ENCODE measurements around the gene ARHGAP25.
"Not testable (repeated sequence)": the region's sequence is repeated elsewhere in the genome, so short reads cannot be mapped to it uniquely, and the experiment has no call there.

ARHGAP25 gene

DNA sequence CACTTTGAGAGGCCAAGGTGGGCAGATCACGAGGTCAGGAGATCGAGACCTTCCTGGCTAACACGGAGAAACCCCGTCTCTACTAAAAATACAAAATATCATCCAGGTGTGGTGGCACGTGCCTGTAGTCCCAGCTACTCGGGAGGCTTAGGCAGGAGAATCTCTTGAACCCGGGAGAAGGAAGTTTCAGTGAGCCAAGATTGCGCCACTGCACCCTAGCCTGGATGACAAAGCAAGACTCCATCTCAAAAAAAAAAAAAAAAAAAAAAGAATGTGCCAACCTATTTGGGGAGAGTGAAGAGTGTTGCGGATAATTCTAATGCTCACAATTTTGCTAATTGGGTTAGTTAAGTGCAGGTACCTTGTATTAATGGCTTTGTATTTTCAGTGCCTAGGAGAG, 67.5 kb downstream of the ARHGAP25 start:
- not testable (repeated sequence) for DNase-seq

DNA sequence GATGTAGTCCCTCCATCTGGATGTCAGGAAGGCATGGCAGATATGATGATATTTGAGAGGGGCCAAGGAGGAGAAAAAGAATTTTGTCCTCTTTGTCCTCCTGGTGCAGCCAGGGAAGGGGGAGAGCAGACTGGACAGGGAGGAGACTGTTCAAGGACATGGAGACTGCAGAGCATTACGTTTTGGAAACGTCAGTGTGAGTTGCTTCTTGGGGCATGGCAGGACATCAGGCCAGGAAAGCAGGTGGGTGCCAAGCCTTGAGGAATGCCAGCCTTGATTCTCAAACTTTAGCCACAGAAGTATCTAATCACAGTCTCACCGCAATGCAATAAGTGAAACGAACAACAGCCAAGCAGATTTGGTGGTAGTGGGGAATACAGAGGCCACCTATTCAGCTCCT, 70.4 kb downstream of the ARHGAP25 start:
- DNase-seq: no peak

DNA sequence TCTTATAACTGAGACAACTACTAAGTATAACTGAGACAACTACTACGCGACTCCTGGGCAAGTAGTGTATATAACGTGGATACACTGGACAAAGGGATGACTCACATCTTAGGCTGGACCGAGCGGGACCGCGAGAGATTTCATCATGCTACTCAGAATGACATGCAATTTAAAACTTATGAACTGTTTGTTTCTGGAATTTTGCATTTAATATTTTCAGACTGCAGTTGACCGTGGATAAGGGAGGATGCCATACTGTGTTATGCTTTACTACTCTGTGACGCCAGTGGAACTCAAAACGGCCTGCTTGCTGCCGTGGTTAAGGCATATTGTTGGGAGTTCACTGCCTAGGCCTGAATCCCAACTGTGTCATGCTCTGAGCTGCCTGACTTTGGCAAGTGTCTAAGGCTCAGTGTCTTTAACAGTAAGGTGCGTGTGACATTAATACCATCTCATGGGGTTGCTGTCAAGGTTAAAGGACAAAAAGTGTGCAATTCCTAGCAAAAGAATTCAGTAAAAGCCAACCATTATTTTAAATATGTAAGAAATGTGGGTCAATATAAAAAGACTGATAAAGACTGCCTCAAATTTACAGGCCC, 72.0 kb downstream of the ARHGAP25 start:
- DNase-seq: no peak

DNA sequence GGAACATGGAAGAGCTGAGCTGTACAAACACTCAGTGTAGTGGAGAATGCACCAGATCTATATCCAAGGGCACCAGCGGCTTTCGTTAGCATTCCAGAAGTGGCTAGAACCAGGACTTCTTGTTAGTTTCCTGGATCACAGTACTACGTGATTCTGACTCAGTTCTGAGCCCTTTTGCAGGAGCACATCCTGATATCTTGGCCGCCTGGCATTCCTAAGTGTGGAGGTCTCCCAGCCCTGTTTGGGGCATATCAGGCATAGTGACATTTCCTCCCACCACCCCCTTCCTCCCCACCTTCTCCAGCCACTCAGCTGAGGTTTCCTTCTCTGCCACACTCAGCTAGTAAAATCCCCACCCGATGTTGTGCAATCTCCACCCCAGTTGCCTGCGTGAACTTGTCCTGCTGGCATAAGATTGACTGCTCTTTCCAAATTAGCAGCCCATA, 73.2 kb downstream of the ARHGAP25 start:
- DNase-seq: peak; percentile 25

DNA sequence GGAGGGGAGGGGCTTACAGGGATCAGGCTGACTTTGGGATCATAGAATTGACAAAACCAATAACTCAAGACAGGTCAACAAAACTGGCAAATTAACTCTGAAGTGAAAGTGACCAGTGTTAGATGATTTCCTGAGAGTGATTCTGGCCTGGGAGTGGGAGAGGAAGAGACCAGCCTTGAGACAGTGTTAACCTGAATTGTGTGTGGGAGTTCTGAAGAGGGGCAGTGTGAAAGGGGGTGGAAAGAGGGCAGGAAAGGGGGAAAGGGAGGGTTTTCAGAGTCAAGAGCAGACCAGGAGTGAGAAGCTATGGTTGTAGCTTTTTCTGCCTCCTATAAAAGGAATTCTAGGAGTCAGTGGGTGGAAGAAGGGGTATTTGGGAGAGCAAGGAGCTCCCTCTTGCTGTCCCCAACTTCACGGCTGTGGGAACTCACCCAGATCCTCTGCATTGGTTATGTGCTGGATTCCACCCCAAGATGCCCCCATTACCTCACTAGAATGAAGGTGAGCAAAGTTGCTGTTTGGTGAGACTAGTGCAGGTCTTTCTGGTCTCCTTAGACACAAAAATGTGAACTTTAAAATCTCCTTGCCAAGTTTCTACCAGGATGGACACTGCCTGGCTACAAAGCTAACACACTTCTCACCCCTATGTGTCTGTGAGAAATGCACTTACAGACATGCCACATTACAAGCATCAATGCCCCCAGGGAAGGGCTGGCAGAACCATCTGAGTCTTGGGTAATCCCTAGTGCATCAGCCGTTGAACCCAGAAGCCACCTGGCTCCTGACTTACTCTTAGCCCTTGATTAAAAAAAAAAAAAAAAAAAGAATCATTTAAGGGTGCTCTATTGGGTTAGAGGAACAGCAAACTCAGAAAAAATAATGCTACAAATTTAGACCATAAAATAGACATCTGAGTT, 75.0 kb downstream of the ARHGAP25 start:
- DNase-seq: no peak

DNA sequence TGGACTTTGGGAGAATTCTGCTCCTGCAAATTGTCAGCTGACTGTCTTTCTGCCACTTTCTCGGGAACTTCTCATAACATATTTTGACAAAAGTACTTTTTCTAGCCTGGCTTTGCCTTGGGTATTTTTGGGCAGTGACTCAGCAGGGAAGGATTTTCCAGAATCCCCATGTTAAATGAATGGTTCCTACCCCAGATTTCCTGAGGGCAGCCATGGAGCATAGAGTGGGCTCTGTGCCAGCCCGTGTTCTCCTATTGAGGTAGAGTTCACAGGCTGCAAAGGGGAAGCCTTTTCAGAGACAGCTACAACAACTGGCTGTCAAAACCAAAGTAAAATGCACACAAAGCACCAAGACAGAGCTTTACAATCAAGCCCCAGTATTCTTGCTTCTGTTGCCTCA, 76.8 kb downstream of the ARHGAP25 start:
- no peak for DNase-seq

DNA sequence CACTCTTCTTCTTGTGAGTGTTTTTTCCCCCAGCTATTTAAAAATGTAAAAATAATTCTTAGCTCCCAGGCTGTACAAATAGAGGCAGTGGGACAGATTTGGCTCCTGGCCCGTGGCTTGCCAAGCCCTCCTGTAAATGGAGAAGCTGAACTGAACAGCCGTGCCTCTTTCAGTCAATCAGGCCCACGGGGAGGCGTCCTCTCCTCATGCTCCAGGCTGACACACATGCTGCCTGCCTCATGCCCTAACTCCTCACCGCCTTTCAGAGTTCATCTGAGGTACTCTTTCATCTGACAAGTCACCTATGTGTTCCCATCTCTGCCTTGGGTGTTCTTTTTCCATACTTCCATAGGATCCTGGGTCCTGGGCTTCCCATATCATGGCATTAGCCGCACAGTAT, 77.6 kb downstream of the ARHGAP25 start:
- no peak for DNase-seq

DNA sequence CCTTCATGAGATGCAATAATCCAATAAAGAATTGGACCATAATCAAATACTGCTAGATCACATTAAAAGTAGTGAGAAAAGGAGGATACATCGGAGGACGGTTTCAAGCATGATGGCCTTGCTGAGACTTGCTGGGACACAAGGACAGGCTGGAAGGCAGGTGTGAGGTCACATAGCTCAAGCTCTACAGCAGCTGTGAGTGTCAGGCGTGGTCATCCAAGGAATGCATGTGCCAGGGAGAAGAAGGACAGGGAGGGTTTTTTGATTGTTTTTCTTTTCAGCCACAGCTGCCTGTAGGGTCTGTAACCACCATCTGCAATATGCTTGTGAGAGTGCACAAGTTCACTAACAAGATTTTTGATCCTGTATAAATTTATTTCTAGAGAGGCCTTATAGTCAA, 79.0 kb downstream of the ARHGAP25 start:
- DNase-seq: no peak

DNA sequence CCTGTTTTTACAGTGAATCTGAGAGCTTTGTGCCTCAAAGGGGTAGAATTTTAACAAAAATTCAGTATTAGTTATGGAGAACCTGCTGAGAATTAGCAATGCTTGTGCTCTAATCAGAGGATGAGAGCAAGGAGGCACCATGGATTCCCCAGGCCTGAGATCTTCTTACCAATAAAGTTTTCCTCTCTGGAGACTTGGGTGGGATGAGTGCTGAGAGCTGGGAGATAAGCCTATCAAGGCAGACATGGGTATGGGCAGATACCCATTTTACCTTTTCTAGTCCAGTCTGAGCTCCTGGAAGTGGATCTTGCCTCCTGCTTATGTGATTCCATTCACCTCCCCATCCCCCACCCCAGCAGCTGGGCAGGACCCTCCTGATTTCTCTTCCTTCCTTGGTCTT, 82.7 kb downstream of the ARHGAP25 start:
- DNase-seq: no peak

DNA sequence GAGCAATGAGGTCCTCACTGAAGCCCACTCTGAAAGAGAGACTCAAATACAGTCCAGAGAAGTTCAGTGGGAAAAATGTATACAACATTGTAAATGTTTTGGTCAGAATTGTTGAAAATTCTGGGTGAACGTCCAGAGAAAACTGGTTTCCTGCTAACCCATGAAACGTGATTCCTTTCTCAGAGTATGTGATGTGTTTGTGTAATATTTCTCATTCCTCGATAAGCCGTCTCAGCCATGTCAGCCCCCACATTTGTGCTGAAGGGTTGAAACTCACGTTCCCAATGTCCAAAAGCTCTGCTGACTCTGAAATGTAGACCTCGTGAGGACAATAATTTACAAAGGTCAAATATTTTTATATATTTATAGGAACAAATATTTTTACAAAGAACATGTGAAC, 84.9 kb downstream of the ARHGAP25 start:
- DNase-seq: no peak

DNA sequence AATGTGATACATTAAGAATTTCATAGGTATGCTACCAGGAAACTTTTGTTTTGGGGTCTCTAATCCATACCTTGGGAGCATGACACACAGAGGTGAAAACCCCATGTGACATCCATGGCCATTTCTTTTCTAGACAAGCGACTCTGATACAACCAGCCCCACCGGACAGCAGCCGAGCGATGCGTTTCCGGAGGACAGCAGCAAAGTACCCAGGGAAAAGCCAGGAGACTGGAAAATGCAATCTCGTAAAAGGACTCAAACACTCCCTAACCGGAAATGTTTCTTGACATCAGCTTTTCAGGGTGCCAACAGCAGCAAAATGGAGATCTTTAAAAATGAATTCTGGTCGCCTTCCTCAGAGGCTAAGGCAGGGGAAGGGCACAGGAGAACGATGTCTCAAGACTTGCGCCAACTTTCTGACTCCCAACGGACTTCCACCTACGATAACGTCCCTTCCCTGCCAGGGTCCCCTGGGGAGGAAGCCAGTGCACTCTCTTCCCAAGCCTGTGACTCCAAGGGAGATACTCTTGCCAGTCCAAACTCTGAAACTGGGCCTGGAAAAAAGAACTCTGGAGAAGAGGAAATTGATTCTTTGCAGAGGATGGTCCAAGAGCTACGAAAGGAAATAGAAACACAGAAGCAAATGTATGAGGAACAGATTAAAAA, 87.7 kb downstream of the ARHGAP25 start:
- DNase-seq: no peak

DNA sequence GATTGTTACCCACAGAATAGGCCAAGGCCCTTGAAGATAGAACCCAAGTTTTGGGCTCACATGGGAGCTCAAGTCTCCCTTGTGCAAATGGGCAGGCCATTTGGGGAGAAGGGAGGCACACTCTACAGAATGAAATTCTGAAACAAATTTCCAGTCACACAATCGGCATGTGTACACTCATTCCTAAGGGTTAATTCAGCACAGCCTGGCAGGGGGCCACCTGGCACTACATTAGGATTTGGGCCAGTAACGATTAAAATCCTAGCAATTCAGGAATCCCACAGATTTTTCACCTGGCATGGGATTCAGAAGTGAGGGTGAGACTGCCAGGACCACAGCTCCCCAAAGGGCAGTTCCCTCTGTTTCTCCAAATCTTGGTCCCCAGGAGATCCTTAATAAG, 90.2 kb downstream of the ARHGAP25 start:
- DNase-seq: no peak

DNA sequence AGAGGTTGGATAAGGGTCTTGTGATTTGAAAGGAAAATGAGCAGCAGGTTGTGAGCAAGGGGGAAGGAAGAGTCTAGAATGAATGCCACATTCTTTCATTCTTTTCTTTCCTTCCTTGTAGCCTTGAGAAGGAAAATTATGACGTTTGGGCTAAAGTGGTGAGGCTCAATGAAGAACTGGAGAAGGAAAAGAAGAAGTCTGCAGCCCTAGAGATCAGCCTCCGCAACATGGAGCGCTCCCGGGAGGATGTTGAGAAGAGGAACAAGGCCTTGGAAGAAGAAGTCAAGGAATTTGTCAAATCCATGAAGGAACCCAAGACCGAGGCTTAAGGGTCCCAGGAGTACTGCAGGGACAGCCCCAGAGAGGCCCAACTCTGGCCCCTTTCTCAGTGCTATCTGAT, 91.3 kb downstream of the ARHGAP25 start:
- DNase-seq: no peak

DNA sequence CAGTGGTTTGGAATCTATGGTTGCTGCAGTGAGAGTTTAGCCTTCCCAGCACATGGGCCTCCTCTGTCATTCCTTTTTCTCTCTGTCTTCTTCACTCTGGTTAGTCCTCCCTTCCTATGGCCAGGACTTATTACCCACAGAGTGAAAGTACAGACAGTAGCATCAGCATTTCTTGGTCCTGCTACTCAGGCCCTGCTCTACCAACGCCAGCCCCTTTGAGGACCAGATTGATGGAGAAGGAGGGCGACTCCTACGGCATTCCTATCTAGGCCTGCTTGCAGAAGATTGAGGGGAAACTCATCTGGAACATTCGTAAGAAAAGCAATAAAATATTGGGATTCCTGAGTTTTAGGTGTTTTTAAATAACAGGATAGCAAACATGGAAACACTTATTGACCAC, 93.1 kb downstream of the ARHGAP25 start:
- no peak for DNase-seq

DNA sequence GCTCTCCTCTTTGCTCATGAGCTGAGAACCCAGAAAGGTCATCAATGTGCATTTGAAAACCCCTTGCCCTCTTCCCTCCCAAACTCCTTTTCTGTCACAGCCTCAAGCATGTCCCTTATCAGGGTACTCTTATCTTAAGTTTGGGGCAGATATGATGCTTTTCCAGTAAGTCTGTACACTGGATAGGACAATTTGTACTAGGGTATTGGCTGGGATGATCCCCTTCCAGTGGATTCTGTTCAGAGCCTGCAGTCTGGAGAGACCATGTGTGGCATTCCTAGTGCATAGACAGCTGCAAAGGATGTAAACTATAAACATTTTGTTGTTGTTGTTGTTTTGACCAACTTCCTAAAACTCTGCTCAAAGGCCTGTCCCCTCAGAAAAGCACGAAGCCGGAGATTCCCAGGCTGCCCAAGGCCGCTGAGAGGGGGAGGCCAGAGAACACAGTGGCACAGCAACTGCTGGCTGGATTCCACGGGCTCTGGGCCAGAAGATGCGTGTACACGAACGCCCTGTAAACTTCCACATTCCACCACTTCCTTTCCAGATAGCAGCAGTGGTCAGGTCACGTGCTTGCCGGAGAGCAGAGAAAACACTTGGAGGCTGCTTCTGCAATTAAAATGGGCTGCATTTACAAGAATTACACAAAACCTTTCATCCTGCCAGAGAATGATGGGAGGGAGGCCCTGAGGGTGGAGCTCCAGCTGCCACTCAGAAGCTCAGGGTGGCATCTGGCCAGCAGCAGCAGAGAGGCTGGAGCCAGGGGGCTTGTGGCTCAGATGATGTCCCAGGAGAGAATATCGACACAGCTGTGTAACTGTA, 94.5 kb downstream of the ARHGAP25 start:
- peak; percentile 74 for DNase-seq

DNA sequence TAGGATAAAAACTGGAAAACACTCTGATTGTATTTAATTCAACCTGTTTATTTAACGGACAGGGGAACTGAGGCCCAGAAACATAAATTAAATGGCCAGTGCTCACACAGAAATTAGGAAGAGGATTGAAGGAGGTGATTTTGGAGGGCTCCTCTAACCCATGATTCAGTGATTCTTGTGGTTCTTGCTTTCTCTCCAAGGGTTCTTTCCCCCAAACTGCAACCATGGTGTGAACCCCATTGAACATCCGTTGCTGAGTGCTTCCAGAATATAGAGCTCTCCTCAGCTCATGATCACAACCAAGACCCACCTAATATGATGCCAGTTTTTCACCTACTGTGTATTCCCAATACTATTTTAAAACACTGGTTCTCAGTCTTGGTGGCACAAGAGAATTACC, 95.1 kb downstream of the ARHGAP25 start:
- DNase-seq: peak; percentile 23

DNA sequence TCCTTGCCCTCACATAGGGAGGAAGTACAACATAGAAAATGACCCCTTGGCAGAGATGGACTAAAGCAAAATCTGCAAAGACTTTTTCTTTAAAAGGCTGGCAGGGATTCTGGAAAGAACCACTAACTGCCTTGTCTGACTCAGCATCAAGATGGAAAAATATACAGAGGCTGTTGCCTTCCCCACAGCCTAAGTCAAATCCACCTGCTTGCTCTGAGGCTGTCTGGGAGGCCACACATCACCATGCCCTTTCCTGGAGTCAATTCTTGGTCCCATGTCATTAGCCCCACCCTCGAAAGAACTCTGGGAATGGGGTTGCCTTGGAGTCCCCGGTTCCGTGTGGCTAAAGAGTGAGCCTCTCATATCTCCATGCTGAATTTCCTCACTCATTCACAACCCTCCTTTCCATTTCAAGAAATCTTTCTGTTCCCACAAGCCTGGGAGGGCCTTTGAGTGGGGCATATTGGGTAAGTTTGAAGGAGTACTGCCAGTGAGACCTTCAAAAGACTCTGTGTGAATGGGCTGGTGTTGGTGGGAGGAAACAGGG, 97.1 kb downstream of the ARHGAP25 start:
- DNase-seq: no peak

DNA sequence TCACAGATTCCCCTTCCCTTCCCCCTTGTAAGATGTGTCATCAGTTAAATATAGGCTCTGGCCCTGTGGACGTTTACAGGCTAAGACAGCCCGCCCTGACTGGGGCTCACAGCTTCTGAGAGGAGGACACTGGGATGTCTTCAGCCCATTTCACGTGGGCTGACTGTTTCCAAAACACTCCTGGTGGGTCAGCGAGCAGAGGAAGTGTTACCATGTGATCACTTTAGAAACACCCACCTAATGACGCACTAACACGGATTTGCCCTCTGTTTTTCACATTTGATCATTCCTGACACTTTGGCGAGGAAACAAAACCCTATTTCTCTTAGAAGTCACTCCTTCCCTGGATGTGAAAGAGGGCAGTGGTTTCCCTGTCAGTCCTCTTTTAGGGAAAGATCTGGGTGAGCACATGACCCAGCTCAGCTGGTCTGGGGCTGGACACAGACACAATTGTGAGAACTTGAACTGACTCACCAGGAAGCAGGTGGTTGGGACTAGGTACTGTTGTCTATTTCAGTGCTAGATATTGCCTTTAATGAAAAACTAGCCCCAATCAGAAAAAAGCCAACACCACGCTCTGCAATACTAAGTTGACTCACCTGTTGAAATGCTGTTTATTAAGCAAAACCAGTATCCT, 97.7 kb downstream of the ARHGAP25 start:
- DNase-seq: peak; percentile 58

DNA sequence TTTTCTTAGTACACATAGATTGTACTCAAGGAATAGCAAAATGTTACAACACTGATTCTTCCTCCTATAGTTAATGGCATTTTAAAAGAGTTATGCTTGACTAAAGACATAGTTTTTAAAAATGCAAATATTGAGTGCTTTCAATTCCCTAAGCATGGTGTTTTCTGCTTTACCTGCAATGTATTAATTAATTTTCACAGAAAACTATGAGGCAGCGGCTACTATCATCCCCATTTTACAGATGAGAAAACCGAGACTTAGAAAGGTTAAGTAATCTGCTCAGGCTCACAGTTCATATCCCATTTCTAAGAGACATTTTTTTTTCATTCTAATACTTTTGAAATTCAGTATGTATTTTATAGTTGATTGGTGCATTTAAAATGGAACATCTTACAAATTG, 98.6 kb downstream of the ARHGAP25 start:
- no peak for DNase-seq

DNA sequence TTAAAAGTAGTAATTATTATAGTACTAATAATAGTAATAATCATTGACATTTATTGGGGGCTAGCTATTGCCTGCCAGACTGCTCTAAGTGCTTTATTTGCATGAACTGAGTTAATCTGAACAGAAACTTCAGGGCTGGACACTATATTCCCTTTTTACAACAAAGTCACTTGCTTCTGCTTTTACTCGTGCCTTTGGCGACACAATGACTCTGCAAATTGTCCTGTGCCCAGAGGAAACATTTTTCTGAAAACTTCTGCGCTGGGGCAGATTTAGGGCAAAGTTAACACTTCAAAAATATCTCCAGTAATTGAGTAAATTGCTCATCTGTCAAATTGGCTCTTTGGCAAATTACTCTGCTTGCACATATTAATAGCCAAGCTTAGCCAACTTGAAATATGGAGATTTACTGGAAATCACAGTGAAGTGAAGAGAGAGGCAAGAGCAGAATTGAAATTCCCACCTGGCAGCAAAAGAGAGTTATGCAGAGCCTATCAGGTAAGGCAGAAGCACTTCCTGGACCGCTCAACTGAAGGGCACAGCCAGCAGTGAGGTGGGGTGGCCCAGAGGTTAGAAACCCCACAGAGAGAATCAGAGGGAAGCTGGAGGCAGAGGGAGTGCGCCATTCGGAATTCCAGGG, 100.2 kb downstream of the ARHGAP25 start:
- no peak for DNase-seq

DNA sequence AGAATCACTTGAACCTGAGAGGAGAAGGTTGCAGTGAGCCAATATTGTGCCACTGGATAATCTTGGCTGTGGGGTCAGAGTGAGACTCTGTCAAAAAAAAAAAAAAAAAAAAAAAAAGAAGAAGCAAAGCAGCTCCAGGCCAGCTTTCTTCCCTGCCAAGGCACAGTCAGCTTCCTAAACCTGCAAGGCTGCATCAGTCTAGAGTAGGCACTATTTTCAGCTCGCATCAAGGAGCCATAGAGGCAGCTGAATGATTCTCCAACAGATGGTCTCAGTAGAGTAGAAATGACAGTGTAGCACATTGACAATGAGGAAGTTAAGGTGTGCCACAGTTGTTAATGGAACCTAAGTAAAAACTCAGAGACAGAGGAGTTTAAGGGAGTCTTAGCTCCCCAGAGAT, 101.0 kb downstream of the ARHGAP25 start:
- no peak for DNase-seq
